ENCODE data around the gene SHC1. TPM values are rescaled to one million over a fixed set of nuclear protein-coding genes. Genes with fewer than 3 reads are reported as not detected.
A peak's percentile ranks its signal among the peaks of the same experiment; 100 is the strongest.

SHC1 gene
- total RNA-seq, 2 experiments from 2014 or later = 59.9 to 60.0 TPM

DNA sequence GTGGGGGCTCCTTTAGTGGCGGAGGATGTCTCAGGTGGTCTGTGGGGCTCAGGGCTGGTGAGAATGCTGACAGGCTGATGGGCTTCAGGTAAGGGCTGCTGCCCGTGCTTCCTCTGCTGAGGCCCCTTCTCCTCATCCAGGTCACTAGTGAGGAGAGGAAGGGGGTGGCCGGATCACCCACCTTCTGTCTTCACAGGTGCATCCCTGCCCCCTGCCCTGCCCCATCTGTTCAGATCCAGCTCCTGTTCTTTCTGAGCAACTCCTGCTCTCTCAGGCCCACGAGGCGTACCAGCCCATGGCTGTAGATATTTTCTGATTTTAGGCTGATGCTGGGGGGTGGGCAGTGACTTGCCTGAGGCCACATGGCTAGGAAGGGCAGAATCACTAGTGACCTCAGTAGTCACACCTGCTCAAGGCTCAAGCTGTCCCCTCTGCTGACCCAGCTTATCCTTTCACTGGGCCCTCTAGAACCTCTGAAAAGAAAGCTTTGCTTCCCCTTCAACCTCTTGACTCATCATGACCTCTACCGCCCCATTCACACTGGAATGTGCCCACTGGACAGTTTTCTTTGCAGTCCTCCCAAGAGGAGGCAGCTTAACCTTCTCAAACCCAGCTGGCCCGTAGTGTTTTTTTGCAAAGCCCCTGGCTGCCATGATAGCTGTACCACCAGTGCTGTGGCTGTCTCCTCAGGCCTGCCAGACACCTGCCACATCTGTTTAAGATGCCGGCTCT, 48.2 kb upstream of the SHC1 start:
- H3K4me1 ChIP-seq (ENCODE audit: insufficient read depth, low read length) = peaks cover 68% of the 10 kb centered on the region
- H3K36me3 Mint-ChIP-seq (ENCODE audit: low read depth) = peaks cover 21% of the 10 kb centered on the region
- CTCF ChIA-PET = interaction anchor here (0.6 to 9.7 kb wide), 7 partner anchors 20 to 75 kb away, joined by 3 to 159 read pairs (median 13); partner anchors contain the start of genes CKS1B, FLAD1, LENEP and PBXIP1
- peak overlapping the region; percentile 92 for H3K27ac Mint-ChIP-seq
- no peaks in the 10 kb centered on the region for H3K9me3 Mint-ChIP-seq
- H3K36me3 ChIP-seq (ENCODE audit: insufficient read depth, low read length) = peaks cover 38% of the 10 kb centered on the region
- TF ChIP-seq, protein P1, sequence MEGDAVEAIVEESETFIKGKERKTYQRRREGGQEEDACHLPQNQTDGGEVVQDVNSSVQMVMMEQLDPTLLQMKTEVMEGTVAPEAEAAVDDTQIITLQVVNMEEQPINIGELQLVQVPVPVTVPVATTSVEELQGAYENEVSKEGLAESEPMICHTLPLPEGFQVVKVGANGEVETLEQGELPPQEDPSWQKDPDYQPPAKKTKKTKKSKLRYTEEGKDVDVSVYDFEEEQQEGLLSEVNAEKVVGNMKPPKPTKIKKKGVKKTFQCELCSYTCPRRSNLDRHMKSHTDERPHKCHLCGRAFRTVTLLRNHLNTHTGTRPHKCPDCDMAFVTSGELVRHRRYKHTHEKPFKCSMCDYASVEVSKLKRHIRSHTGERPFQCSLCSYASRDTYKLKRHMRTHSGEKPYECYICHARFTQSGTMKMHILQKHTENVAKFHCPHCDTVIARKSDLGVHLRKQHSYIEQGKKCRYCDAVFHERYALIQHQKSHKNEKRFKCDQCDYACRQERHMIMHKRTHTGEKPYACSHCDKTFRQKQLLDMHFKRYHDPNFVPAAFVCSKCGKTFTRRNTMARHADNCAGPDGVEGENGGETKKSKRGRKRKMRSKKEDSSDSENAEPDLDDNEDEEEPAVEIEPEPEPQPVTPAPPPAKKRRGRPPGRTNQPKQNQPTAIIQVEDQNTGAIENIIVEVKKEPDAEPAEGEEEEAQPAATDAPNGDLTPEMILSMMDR (IDR thresholded peaks at IDR 0.05) = no peak
- peaks cover 69% of the 10 kb centered on the region for H3K4me1 Mint-ChIP-seq (ENCODE audit: low read depth)
- no peak overlapping the region for H3K4me3 ChIP-seq (ENCODE audit: low read length)
- no peaks in the 10 kb centered on the region for H3K27me3 Mint-ChIP-seq
- H3K9me3 ChIP-seq (ENCODE audit: control insufficient read depth in 1 of 2, insufficient read depth in 1 of 2, low read length in 2 of 2) = no peaks in the 10 kb centered on the region
- POLR2A ChIA-PET = interaction anchor here (1.8 to 6.7 kb wide), 4 partner anchors 25 to 75 kb away, joined by 6 to 72 read pairs (median 14); partner anchors contain the start of genes LENEP, PBXIP1 and PYGO2
- no peak for DNase-seq
- peak overlapping the region; percentile 15 for H3K4me3 Mint-ChIP-seq
- no peak for ATAC-seq (ENCODE audit: poor library complexity)
- peak overlapping the region; percentile 7 to 51 for H3K27ac ChIP-seq (ENCODE audit: low read depth in 1 of 2, low read length in 2 of 2)
- intact Hi-C loops (cut with DNase I, micrococcal nuclease) = loop anchor here (5.0 kb wide), 2 partner anchors 351 to 461 kb away; partner anchors contain the start of gene UBE2Q1 (in 1 of the 2)
- no peaks in the 10 kb centered on the region for H3K27me3 ChIP-seq (ENCODE audit: control insufficient read depth in 1 of 2, insufficient read depth in 2 of 2, low read length in 2 of 2)

DNA sequence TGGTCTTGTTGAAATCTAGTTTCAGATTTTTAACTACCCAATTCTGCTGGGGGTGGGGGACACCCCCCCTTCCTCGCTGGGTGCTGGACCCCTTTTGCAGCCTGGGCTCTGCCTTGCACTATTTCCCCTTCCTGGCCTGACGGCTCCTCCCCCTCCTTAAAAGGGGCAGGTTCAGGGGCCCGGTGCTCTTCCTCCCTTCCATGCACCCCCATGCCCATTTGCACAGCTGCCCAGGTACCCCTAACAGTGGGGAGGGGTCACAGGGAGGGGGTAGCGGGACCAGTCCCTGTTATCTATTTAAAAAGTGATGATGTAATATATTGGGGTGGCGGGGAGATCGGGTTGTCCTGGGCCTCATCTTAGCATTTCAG, 47.4 kb upstream of the SHC1 start:
- POLR2A ChIA-PET = interaction anchor here (0.6 to 10.7 kb wide), 12 partner anchors 11 to 458 kb away, joined by 3 to 189 read pairs (median 23); partner anchors contain the start of genes ADAM15, CKS1B, FLAD1 and LENEP
- TF ChIP-seq, protein P1 (IDR thresholded peaks at IDR 0.05) = no peak
- Mint-ChIP-seq H3K4me1 (ENCODE audit: low read depth) (peaks cover 73% of the 10 kb centered on the region), H3K9me3 (no peaks in the 10 kb centered on the region), H3K4me3 (peak overlapping the region; percentile 67), H3K36me3 (ENCODE audit: low read depth) (peaks cover 30% of the 10 kb centered on the region), H3K27me3 (no peaks in the 10 kb centered on the region), H3K27ac (peak overlapping the region; percentile 92)
- H3K27ac ChIP-seq (ENCODE audit: low read depth in 1 of 2, low read length in 2 of 2) = peak overlapping the region; percentile 9 to 77
- H3K36me3 ChIP-seq (ENCODE audit: insufficient read depth, low read length) = peaks cover 42% of the 10 kb centered on the region
- DNase-seq (no peak), ATAC-seq (ENCODE audit: poor library complexity) (no peak)
- CTCF ChIA-PET = interaction anchor here (0.5 to 9.7 kb wide), 39 partner anchors 11 to 1688 kb away, joined by 3 to 159 read pairs (median 6); partner anchors contain the start of genes ADAM15, CKS1B, FLAD1 and KRTCAP2
- intact Hi-C loops (cut with DNase I, micrococcal nuclease) = loop anchor here (1.0 to 5.0 kb wide), 11 partner anchors 17 to 461 kb away; partner anchors contain the start of genes CKS1B (in 1 of the 2), FLAD1 (in 1 of the 2) and UBE2Q1 (in 1 of the 2)
- peaks cover 73% of the 10 kb centered on the region for H3K4me1 ChIP-seq (ENCODE audit: insufficient read depth, low read length)
- no peaks in the 10 kb centered on the region for H3K9me3 ChIP-seq (ENCODE audit: control insufficient read depth in 1 of 2, insufficient read depth in 1 of 2, low read length in 2 of 2)
- H3K27me3 ChIP-seq (ENCODE audit: control insufficient read depth in 1 of 2, insufficient read depth in 2 of 2, low read length in 2 of 2) = no peaks in the 10 kb centered on the region
- peak overlapping the region; percentile 5 for H3K4me3 ChIP-seq (ENCODE audit: low read length)

DNA sequence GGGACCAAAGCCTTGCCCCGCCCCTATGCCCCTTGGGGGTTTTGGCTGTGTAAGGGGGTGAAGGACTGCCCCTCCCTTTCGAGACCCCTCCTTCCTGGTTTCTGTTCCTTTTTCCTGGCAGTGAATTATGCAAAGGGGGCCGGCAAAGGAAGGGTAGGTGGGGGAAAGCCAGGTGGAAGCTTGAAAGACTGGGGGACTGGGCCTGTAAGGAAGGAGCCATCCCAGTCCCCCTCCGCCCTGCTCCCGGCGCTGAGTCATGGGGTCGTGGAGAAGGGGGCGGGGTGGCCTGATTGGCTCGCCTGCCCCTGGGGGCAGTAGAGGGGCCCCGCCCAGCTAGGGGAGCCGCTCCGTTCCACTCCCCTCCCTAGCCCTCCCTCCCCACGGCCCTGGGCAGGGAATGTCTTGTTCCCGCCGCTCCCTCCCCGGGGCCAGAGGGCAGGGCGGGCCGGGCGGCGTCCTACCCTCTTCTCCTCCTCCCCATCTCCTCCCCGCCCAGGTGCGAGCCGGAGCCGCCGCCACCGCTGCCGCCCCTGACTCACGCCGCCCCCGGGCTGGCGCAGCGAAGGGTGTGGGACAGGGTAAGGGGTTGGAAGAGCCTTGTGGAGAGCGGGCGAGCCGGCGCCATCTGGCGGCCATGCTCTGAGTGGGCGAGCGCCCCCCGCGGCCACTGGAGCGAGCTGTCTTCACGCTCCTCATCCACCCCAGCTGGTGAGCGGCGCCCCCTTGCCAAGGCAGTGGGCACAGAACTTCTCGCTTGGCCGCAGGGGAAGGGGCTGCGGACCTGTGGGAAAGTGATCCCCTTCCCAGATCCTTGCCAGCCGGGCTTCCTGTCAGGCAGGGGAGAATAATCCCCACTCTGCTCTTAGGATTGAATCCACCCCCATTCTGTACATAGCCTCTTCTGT, 46.7 kb upstream of the SHC1 start:
- ChIA-PET CTCF (interaction anchor here (0.5 to 9.7 kb wide), 40 partner anchors 10 to 1688 kb away, joined by 3 to 159 read pairs (median 6); partner anchors contain the start of genes ADAM15, CKS1B, FLAD1 and KRTCAP2), POLR2A (interaction anchor here (0.6 to 10.7 kb wide), 16 partner anchors 10 to 458 kb away, joined by 3 to 189 read pairs (median 13); partner anchors contain the start of genes ADAM15, CKS1B, FLAD1 and LENEP)
- Mint-ChIP-seq H3K9me3 (no peaks in the 10 kb centered on the region), H3K4me1 (ENCODE audit: low read depth) (peaks cover 76% of the 10 kb centered on the region), H3K27ac (peak overlapping the region; percentile 92), H3K36me3 (ENCODE audit: low read depth) (peaks cover 33% of the 10 kb centered on the region), H3K4me3 (peak overlapping the region; percentile 67), H3K27me3 (no peaks in the 10 kb centered on the region)
- DNase-seq = peak; percentile 84 to 95 (median 88)
- peak overlapping the region; percentile 73 to 77 for H3K27ac ChIP-seq (ENCODE audit: low read depth in 1 of 2, low read length in 2 of 2)
- intact Hi-C loops (cut with DNase I, micrococcal nuclease) = loop anchor here (1.0 to 5.0 kb wide), 11 partner anchors 16 to 460 kb away; partner anchors contain the start of genes CKS1B (in 1 of the 2), FLAD1 (in 1 of the 2) and UBE2Q1 (in 1 of the 2)
- H3K9me3 ChIP-seq (ENCODE audit: control insufficient read depth in 1 of 2, insufficient read depth in 1 of 2, low read length in 2 of 2) = no peaks in the 10 kb centered on the region
- peaks cover 76% of the 10 kb centered on the region for H3K4me1 ChIP-seq (ENCODE audit: insufficient read depth, low read length)
- TF ChIP-seq, protein P1 (IDR thresholded peaks at IDR 0.05) = peak; percentile 100
- peak; percentile 86 for ATAC-seq (ENCODE audit: poor library complexity)
- H3K27me3 ChIP-seq (ENCODE audit: control insufficient read depth in 1 of 2, insufficient read depth in 2 of 2, low read length in 2 of 2) = no peaks in the 10 kb centered on the region
- H3K36me3 ChIP-seq (ENCODE audit: insufficient read depth, low read length) = peaks cover 42% of the 10 kb centered on the region
- peak overlapping the region; percentile 45 for H3K4me3 ChIP-seq (ENCODE audit: low read length)

Measured in CD4-positive, alpha-beta T cell (primary cell).